Trophoblast cell (in vitro differentiated cells and primary cell): ENCODE results near the gene AATK.

ENCODE experiments used
- DNase-seq, 2 donors: peaks; one replicate each; pipeline ENCODE4 v3.0.0-alpha.2; 2016
- H2AFZ ChIP-seq: 2 replicates; pipeline ENCODE4 v1.6.1; 2013; ENCODE audit warnings: low read length, moderate library complexity, mild to moderate bottlenecking; ENCODE audit not compliant: insufficient read depth, poor library complexity
- H2AK5ac ChIP-seq: 2 replicates; pipeline ENCODE4 v1.6.1; 2013; ENCODE audit warnings: mild to moderate bottlenecking, low read length
- H2BK120ac ChIP-seq: 2 replicates; pipeline ENCODE4 v1.6.1; 2013; ENCODE audit warnings: low read length, mild to moderate bottlenecking, moderate library complexity; ENCODE audit not compliant: insufficient read depth, poor library complexity
- H2BK12ac ChIP-seq: 2 replicates; pipeline ENCODE4 v1.6.1; 2013; ENCODE audit warnings: mild to moderate bottlenecking, low read length, moderate library complexity
- H2BK5ac ChIP-seq: 2 replicates; pipeline ENCODE4 v1.6.1; 2013; ENCODE audit warnings: low read length, low read depth, moderate library complexity, mild to moderate bottlenecking; ENCODE audit not compliant: poor library complexity
- H3K14ac ChIP-seq: 2 replicates; pipeline ENCODE4 v1.6.1; 2013; ENCODE audit warnings: mild to moderate bottlenecking, low read length
- H3K18ac ChIP-seq: 2 replicates; pipeline ENCODE4 v1.6.1; 2013; ENCODE audit warnings: mild to moderate bottlenecking, low read length
- H3K23ac ChIP-seq: 2 replicates; pipeline ENCODE4 v1.6.1; 2013; ENCODE audit warnings: low read length
- H3K27ac ChIP-seq: 2 replicates; pipeline ENCODE4 v1.5.1; 2013; ENCODE audit warnings: low read depth, mild to moderate bottlenecking, inconsistent platforms, low read length, moderate library complexity
- H3K27me3 ChIP-seq: 2 replicates; pipeline ENCODE4 v1.6.1; 2013; ENCODE audit warnings: inconsistent platforms, mild to moderate bottlenecking, low read length, moderate library complexity; ENCODE audit not compliant: insufficient read depth
- H3K36me3 ChIP-seq, 2 experiments: 1 replicate in 1 of 2; 2 replicates in 1 of 2; pipeline ENCODE4 v1.6.1; 2013; ENCODE audit warnings: low read length in 2 of 2, mild to moderate bottlenecking in 2 of 2, moderate library complexity in 1 of 2; ENCODE audit not compliant: insufficient read depth in 2 of 2, control insufficient read depth in 1 of 2
- H3K4ac ChIP-seq: 2 replicates; pipeline ENCODE4 v1.6.1; 2013; ENCODE audit warnings: low read depth, mild to moderate bottlenecking, low read length, moderate library complexity
- H3K4me1 ChIP-seq, 2 experiments: 1 replicate in 1 of 2; 2 replicates in 1 of 2; pipeline ENCODE4 v1.6.1; 2013; ENCODE audit warnings: low read length in 2 of 2, mild to moderate bottlenecking in 2 of 2, moderate library complexity in 1 of 2; ENCODE audit not compliant: insufficient read depth in 2 of 2, control insufficient read depth in 1 of 2
- H3K4me2 ChIP-seq: 2 replicates; pipeline ENCODE4 v1.6.1; 2013; ENCODE audit warnings: inconsistent platforms, mild to moderate bottlenecking, low read length, moderate library complexity
- H3K4me3 ChIP-seq: 2 replicates; pipeline ENCODE4 v1.5.1; 2013; ENCODE audit warnings: mild to moderate bottlenecking, low read depth, low read length, inconsistent platforms
- H3K79me1 ChIP-seq: one replicate; pipeline ENCODE4 v1.6.1; 2013; ENCODE audit warnings: low read length
- H3K79me2 ChIP-seq: 2 replicates; pipeline ENCODE4 v1.6.1; 2013; ENCODE audit warnings: low read length, mild to moderate bottlenecking; ENCODE audit not compliant: control insufficient read depth, insufficient read depth, poor library complexity
- H3K9ac ChIP-seq: 2 replicates; pipeline ENCODE4 v1.6.1; 2013; ENCODE audit warnings: mild to moderate bottlenecking, low read length
- H3K9me3 ChIP-seq: 2 replicates; pipeline ENCODE4 v1.6.1; 2013; ENCODE audit warnings: low read depth, mild to moderate bottlenecking, control low read depth, inconsistent platforms, low read length; ENCODE audit not compliant: insufficient read depth
- H4K12ac ChIP-seq: 2 replicates; pipeline ENCODE4 v1.6.1; 2013; ENCODE audit warnings: low read depth, mild to moderate bottlenecking, low read length, moderate library complexity
- H4K8ac ChIP-seq: 2 replicates; pipeline ENCODE4 v1.6.1; 2013; ENCODE audit warnings: low read depth, mild to moderate bottlenecking, low read length, moderate library complexity
- H4K91ac ChIP-seq: one replicate; pipeline ENCODE4 v1.6.1; 2013; ENCODE audit warnings: low read depth, mild to moderate bottlenecking, low read length, moderate library complexity
- WGBS: extraction: QIAGEN DNeasy Blood & Tissue Kit; methylation state at CpG from one replicate; pipeline ENCODE4 v1.1.7; 2013; ENCODE audit warnings: missing lambda C conversion rate; ENCODE audit not compliant: insufficient read length, insufficient coverage; ENCODE audit errors: extremely low coverage; 5-methylcytosine and 5-hydroxymethylcytosine counted together

Gene AATK

GRCh38 chr17:81124377-81124776 lies 41.6 kb downstream of the AATK start:
- Histone ChIP-seq H3K4me2 (no peak overlapping the region), H2BK12ac (no peak overlapping the region), H3K9ac (no peak overlapping the region), H2BK5ac (no peak overlapping the region), H3K14ac (no peak overlapping the region), H3K23ac (no peak overlapping the region), H3K4me3 (no peak overlapping the region), H4K91ac (no peak overlapping the region), H2BK120ac (no peak overlapping the region), H3K4ac (no peak overlapping the region), H3K27ac (no peak overlapping the region), H3K9me3 (peaks cover 8% of the 10 kb centered on the region), H3K36me3 (no peaks in the 10 kb centered on the region), H4K8ac (no peak overlapping the region), H2AFZ (no peak overlapping the region), H3K79me1 (peaks cover under 1% of the 10 kb centered on the region), H3K27me3 (peaks cover 5% of the 10 kb centered on the region), H3K18ac (no peak overlapping the region), H3K79me2 (no peaks in the 10 kb centered on the region), H2AK5ac (no peak overlapping the region), H4K12ac (no peak overlapping the region), H3K4me1 (peaks cover 3 to 4% of the 10 kb centered on the region in 2 experiments)
- WGBS, result no CpG with 5 or more reads among the region's 18 CpGs
- DNase-seq, result no peak

- no peak overlapping the region for H4K12ac ChIP-seq
- H3K4ac ChIP-seq, result no peak overlapping the region
- H4K91ac ChIP-seq, result no peak overlapping the region
- H2BK120ac ChIP-seq, result no peak overlapping the region
- H4K8ac ChIP-seq, result no peak overlapping the region
- no peak overlapping the region for H3K9ac ChIP-seq
- H3K14ac ChIP-seq, result no peak overlapping the region
- H3K4me1 ChIP-seq, result peaks cover 8 to 14% of the 10 kb centered on the region in 2 experiments
- DNase-seq, result no peak
- no peak overlapping the region for H3K4me2 ChIP-seq
- H3K9me3 ChIP-seq, result peaks cover 9% of the 10 kb centered on the region
- peak overlapping the region; percentile 12 for H3K4me3 ChIP-seq
- no peak overlapping the region for H3K18ac ChIP-seq
- H2AK5ac ChIP-seq, result no peak overlapping the region
- H3K27ac ChIP-seq, result no peak overlapping the region
- H3K79me1 ChIP-seq, result peaks cover 3% of the 10 kb centered on the region
- H2BK12ac ChIP-seq, result no peak overlapping the region
- H3K27me3 ChIP-seq, result peaks cover 5% of the 10 kb centered on the region
- no peak overlapping the region for H2BK5ac ChIP-seq
- WGBS, result no CpG with 5 or more reads among the region's 39 CpGs
- H3K23ac ChIP-seq, result no peak overlapping the region
- H2AFZ ChIP-seq, result no peak overlapping the region
- peaks cover 2% of the 10 kb centered on the region for H3K79me2 ChIP-seq
- no peaks in the 10 kb centered on the region for H3K36me3 ChIP-seq
Observed at GRCh38 chr17:81123052-81124048, 42.7 kb downstream of the AATK start.

- H3K9ac ChIP-seq, result no peak overlapping the region
- peaks cover 5% of the 10 kb centered on the region for H3K27me3 ChIP-seq
- peaks cover 3% of the 10 kb centered on the region for H3K79me1 ChIP-seq
- no peak overlapping the region for H2BK12ac ChIP-seq
- H3K36me3 ChIP-seq, result no peaks in the 10 kb centered on the region
- H2BK5ac ChIP-seq, result no peak overlapping the region
- H3K23ac ChIP-seq, result no peak overlapping the region
- H3K27ac ChIP-seq, result no peak overlapping the region
- no peak overlapping the region for H3K18ac ChIP-seq
- no peak for DNase-seq
- H2BK120ac ChIP-seq, result no peak overlapping the region
- no CpG with 5 or more reads among the region's 109 CpGs for WGBS
- H3K9me3 ChIP-seq, result peaks cover 9% of the 10 kb centered on the region
- no peak overlapping the region for H3K4me2 ChIP-seq
- H3K79me2 ChIP-seq, result peaks cover 2% of the 10 kb centered on the region
- no peak overlapping the region for H3K14ac ChIP-seq
- no peak overlapping the region for H4K91ac ChIP-seq
- H4K12ac ChIP-seq, result no peak overlapping the region
- H4K8ac ChIP-seq, result no peak overlapping the region
- H2AK5ac ChIP-seq, result no peak overlapping the region
- H2AFZ ChIP-seq, result no peak overlapping the region
- peaks cover 8 to 14% of the 10 kb centered on the region in 2 experiments for H3K4me1 ChIP-seq
- no peak overlapping the region for H3K4me3 ChIP-seq
- H3K4ac ChIP-seq, result no peak overlapping the region
Observed at GRCh38 chr17:81121841-81122733, 43.9 kb downstream of the AATK start.
